Transverse colon (tissue), 4 donors: ENCODE data around the gene NKPD1. TPM values are rescaled to one million over a fixed set of nuclear protein-coding genes. Genes with fewer than 3 reads are reported as not detected.

Experiments used
- DNase-seq: peaks from one replicate; pipeline ENCODE4 v3.0.0-alpha.2; 2019
- H3K27ac ChIP-seq, 4 donors: fragments of 200-600 bp; sonication (generic); 2 replicates each; pipeline ENCODE4 v1.5.1; 2016 to 2018; ENCODE audit warnings: inconsistent platforms in 4 of 4
- H3K27me3 ChIP-seq: fragments of 200-600 bp; sonication (generic); 2 replicates; pipeline ENCODE4 v1.5.1; 2017; ENCODE audit warnings: inconsistent platforms
- H3K36me3 ChIP-seq, 4 donors: fragments of 200-600 bp; sonication (generic); 2 replicates each; pipeline ENCODE4 v1.5.1; 2017 to 2019; ENCODE audit warnings: inconsistent platforms in 4 of 4
- H3K4me1 ChIP-seq, 4 donors: fragments of 200-600 bp; sonication (generic); 2 replicates each; pipeline ENCODE4 v1.5.1; 2017 to 2020; ENCODE audit warnings: inconsistent platforms in 4 of 4
- H3K4me3 ChIP-seq, 4 donors: fragments of 200-600 bp; sonication (generic); 1 replicate in 1 of 4; 2 replicates in 3 of 4; pipeline versions ENCODE4 v1.5.1 to v1.6.1; 2017 to 2019; ENCODE audit warnings: inconsistent platforms in 4 of 4
- H3K9me3 ChIP-seq, 2 donors: fragments of 200-600 bp; sonication (generic); 2 replicates each; pipeline ENCODE4 v1.5.1; 2017 to 2019; ENCODE audit warnings: inconsistent platforms in 2 of 2
- CTCF ChIP-seq, 5 experiments: fragments of 200-600 bp in 3 of 5; fragments of 450-650 bp in 2 of 5; sonication (generic) in 3 of 5; IDR thresholded peaks; 1 replicate in 2 of 5; 2 replicates in 3 of 5; pipeline ENCODE4 v1.5.1; 2016 to 2017; ENCODE audit warnings: antibody characterized with exemption in 5 of 5, inconsistent platforms in 3 of 5, mild to moderate bottlenecking in 2 of 5, moderate library complexity in 1 of 5
- EP300 ChIP-seq: sonication (generic); formaldehyde crosslinking; IDR thresholded peaks from one replicate; pipeline ENCODE4 v1.6.1; 2017; ENCODE audit warnings: antibody characterized with exemption, low read depth
- POLR2A ChIP-seq: fragments of 450-650 bp; IDR thresholded peaks from one replicate; pipeline ENCODE4 v1.6.1; 2016; ENCODE audit warnings: antibody characterized with exemption, mild to moderate bottlenecking, moderate library complexity
- POLR2AphosphoS5 ChIP-seq, 3 donors: sonication (generic); formaldehyde crosslinking; IDR thresholded peaks; one replicate each; pipeline ENCODE4 v1.6.1; 2016; ENCODE audit warnings: antibody characterized with exemption in 3 of 3
- WGBS, 2 donors: methylation state at CpG; one replicate each; pipeline ENCODE4 v1.1.5; 2018; ENCODE audit warnings: low coverage in 1 of 2; 5-methylcytosine and 5-hydroxymethylcytosine counted together
- in situ Hi-C, 4 donors: fragments of 200-750 bp; cut with MboI; loops; one replicate each; pipeline versions ENCODE4 v1.15.0 to v1.15.1; 2017; ENCODE audit warnings: low sequenced_read_pairs in 3 of 4, low pct_ligation_motif_present in 1 of 4, low pct_unique_long_range_greater_than_20kb in 1 of 4
- intact Hi-C: fragments of 100-400 bp; cut with DNase I; formaldehyde crosslinking; loops from one replicate; pipeline ENCODE4 v1.15.1; 2023; ENCODE audit warnings: low total_unique reads
- total RNA-seq, 4 donors: library from RNA; depleted of rRNA; stranded (reverse); fragments of >200 nt; gene quantifications; one replicate each; pipeline ENCODE4 v1.1.0, GENCODE V29; 2016

NKPD1 gene
- total RNA-seq, 4 donors from 2014 or later: 0.32 to 1.5 TPM; not detected in 2

GRCh38 chr19:45168767-45169351 lies 8.1 kb upstream of the NKPD1 start:
- H3K4me3 ChIP-seq: no peak overlapping the region
- no peaks in the 10 kb centered on the region for H3K36me3 ChIP-seq
- intact Hi-C loops: no loop called here
- H3K27me3 ChIP-seq: no peaks in the 10 kb centered on the region
- DNase-seq: no peak
- H3K9me3 ChIP-seq: no peaks in the 10 kb centered on the region
- TF ChIP-seq CTCF (IDR thresholded peaks at IDR 0.05) (no peak), EP300 (no peak), POLR2A (no peak), POLR2AphosphoS5 (IDR thresholded peaks at IDR 0.05) (no peak)
- peaks cover 6 to 30% (median 22%) of the 10 kb centered on the region in 4 donors for H3K4me1 ChIP-seq
- in situ Hi-C loops: no loop called here
- WGBS, 2 donors: 80 to 85% methylated on average over 1 to 9 of the region's 16 CpGs
- no peak overlapping the region for H3K27ac ChIP-seq

GRCh38 chr19:45166723-45167252 lies 6.0 kb upstream of the NKPD1 start:
- no peak for DNase-seq
- H3K9me3 ChIP-seq: no peaks in the 10 kb centered on the region
- H3K27ac ChIP-seq: no peak overlapping the region
- H3K4me1 ChIP-seq: peaks cover 6 to 23% (median 19%) of the 10 kb centered on the region in 4 donors
- H3K27me3 ChIP-seq: peaks cover 5% of the 10 kb centered on the region
- TF ChIP-seq EP300 (no peak), POLR2AphosphoS5 (IDR thresholded peaks at IDR 0.05) (no peak), POLR2A (no peak), CTCF (IDR thresholded peaks at IDR 0.05) (no peak)
- WGBS, 2 donors: 63 to 81% methylated on average over 2 to 14 of the region's 14 CpGs
- in situ Hi-C loops (no loop called here), intact Hi-C loops (no loop called here)
- no peak overlapping the region for H3K4me3 ChIP-seq
- H3K36me3 ChIP-seq: no peaks in the 10 kb centered on the region

GRCh38 chr19:45164577-45165335 lies 4.0 kb upstream of the NKPD1 start:
- TF ChIP-seq POLR2A: no peak
- no peak for TF ChIP-seq POLR2AphosphoS5 (IDR thresholded peaks at IDR 0.05)
- TF ChIP-seq EP300: no peak
- no peak for TF ChIP-seq CTCF (IDR thresholded peaks at IDR 0.05)
- no peak overlapping the region for H3K4me3 ChIP-seq
- no peaks in the 10 kb centered on the region for H3K36me3 ChIP-seq
- H3K9me3 ChIP-seq: no peaks in the 10 kb centered on the region
- in situ Hi-C loops: no loop called here
- H3K4me1 ChIP-seq: peaks cover 3 to 14% (median 10%) of the 10 kb centered on the region in 4 donors
- peak; percentile 79 for DNase-seq
- WGBS, 2 donors: 20 to 28% methylated on average over 1 to 27 of the region's 27 CpGs
- H3K27me3 ChIP-seq: peaks cover 20% of the 10 kb centered on the region
- intact Hi-C loops: no loop called here
- no peak overlapping the region for H3K27ac ChIP-seq

- Histone ChIP-seq H3K4me1 (peaks cover 3 to 14% (median 10%) of the 10 kb centered on the region in 4 donors), H3K27ac (no peak overlapping the region), H3K4me3 (no peak overlapping the region), H3K9me3 (no peaks in the 10 kb centered on the region), H3K36me3 (no peaks in the 10 kb centered on the region), H3K27me3 (peaks cover 28% of the 10 kb centered on the region)
- intact Hi-C loops: no loop called here
- WGBS, 2 donors: 87% methylated on average over 10 of the region's 15 CpGs; no CpG with 5 or more reads in 1 of the 2 donors
- in situ Hi-C loops: no loop called here
- TF ChIP-seq POLR2AphosphoS5 (IDR thresholded peaks at IDR 0.05): no peak
- TF ChIP-seq CTCF (IDR thresholded peaks at IDR 0.05): no peak
- TF ChIP-seq POLR2A: no peak
- TF ChIP-seq EP300: no peak
- DNase-seq: no peak
Measured at GRCh38 chr19:45163751-45164460, 3.1 kb upstream of the NKPD1 start.
